ENCODE measurements around the gene PTPRN2.

- no peak for TF ChIP-seq EZH2 (IDR thresholded peaks at IDR 0.05; ENCODE audit: borderline replicate concordance, low read depth, low read length, severe bottlenecking)
- TF ChIP-seq CTCF (IDR thresholded peaks at IDR 0.05; ENCODE audit: extremely low read depth in 1 of 2, insufficient read depth in 1 of 2, low read depth in 1 of 2, low read length in 2 of 2): no peak
- TF ChIP-seq JUN (IDR thresholded peaks at IDR 0.05; ENCODE audit: borderline replicate concordance, insufficient read depth, insufficient read length, low read depth): no peak
- TF ChIP-seq POLR2A (IDR thresholded peaks at IDR 0.05; ENCODE audit: low read depth, low read length): no peak
- TF ChIP-seq MAX (IDR thresholded peaks at IDR 0.05; ENCODE audit: insufficient read depth, insufficient read length): no peak
Measured at GRCh38 chr7:157574914-157575586, 1012.6 kb downstream of the PTPRN2 start.

Measured in endothelial cell of umbilical vein (primary cell).